ENCODE data around the gene LGALS7B.

DNA sequence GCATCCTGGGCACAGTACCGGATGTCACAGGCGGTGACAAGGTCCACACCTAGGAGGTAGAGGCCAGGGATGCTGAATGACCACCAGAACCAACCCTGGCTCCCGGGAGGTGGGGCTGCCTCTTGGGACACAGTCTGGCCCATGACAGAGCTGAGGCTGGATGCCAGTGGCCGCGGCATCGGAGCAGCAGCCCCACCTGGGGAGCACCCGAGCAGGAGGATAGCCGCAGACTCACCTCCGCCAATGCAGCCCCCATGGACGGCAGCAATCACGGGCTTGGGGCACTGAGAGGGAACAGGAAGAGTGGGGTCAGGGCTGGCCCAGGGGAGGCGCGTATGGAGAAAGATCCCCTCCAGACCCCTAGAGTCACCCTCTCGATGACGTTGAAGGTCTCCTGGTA is 28.1 kb downstream of the LGALS7B start:
- TF ChIP-seq, protein P1, sequence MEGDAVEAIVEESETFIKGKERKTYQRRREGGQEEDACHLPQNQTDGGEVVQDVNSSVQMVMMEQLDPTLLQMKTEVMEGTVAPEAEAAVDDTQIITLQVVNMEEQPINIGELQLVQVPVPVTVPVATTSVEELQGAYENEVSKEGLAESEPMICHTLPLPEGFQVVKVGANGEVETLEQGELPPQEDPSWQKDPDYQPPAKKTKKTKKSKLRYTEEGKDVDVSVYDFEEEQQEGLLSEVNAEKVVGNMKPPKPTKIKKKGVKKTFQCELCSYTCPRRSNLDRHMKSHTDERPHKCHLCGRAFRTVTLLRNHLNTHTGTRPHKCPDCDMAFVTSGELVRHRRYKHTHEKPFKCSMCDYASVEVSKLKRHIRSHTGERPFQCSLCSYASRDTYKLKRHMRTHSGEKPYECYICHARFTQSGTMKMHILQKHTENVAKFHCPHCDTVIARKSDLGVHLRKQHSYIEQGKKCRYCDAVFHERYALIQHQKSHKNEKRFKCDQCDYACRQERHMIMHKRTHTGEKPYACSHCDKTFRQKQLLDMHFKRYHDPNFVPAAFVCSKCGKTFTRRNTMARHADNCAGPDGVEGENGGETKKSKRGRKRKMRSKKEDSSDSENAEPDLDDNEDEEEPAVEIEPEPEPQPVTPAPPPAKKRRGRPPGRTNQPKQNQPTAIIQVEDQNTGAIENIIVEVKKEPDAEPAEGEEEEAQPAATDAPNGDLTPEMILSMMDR (tag by site-specific recombination; IDR thresholded peaks at IDR 0.05): no peak
- TF ChIP-seq, protein P2, sequence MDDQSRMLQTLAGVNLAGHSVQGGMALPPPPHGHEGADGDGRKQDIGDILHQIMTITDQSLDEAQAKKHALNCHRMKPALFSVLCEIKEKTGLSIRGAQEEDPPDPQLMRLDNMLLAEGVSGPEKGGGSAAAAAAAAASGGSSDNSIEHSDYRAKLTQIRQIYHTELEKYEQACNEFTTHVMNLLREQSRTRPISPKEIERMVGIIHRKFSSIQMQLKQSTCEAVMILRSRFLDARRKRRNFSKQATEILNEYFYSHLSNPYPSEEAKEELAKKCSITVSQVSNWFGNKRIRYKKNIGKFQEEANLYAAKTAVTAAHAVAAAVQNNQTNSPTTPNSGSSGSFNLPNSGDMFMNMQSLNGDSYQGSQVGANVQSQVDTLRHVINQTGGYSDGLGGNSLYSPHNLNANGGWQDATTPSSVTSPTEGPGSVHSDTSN (CRISPR knock-in tag; IDR thresholded peaks at IDR 0.05): no peak
- TF ChIP-seq ZNF133 (tag by site-specific recombination; IDR thresholded peaks at IDR 0.05) (no peak), ZBTB1 (tag by site-specific recombination; IDR thresholded peaks at IDR 0.05) (no peak), ZNF785 (tag by site-specific recombination; IDR thresholded peaks at IDR 0.05) (no peak), ZNF146 (tag by site-specific recombination; IDR thresholded peaks at IDR 0.05) (no peak)
